Measurements from ENCODE around the gene SMCHD1.

The SMCHD1 gene

GRCh38 chr18:2655178-2655953, at the start of gene SMCHD1:
Gene SMCHD1, plus strand, starts transcription at chr18:2655726. Its CDS starts 350 bp downstream, at chr18:2656076.
- peak; percentile 92 for DNase-seq

GRCh38 chr18:2606335-2606734, 49.2 kb upstream of the SMCHD1 start:
- DNase-seq: peak; percentile 40

GRCh38 chr18:2609604-2610003, 45.9 kb upstream of the SMCHD1 start:
- no peak for DNase-seq

- no peak for DNase-seq
These were observed 45.0 kb upstream of the SMCHD1 start for GRCh38 chr18:2610549-2610948.

GRCh38 chr18:2612996-2613395, 42.5 kb upstream of the SMCHD1 start:
- DNase-seq: no peak

- no peak for DNase-seq
These were observed 38.0 kb upstream of the SMCHD1 start for GRCh38 chr18:2617401-2617998.

GRCh38 chr18:2618009-2618408, 37.5 kb upstream of the SMCHD1 start:
- DNase-seq: no peak

GRCh38 chr18:2625217-2625616, 30.3 kb upstream of the SMCHD1 start:
- no peak for DNase-seq

GRCh38 chr18:2627821-2628276, 27.7 kb upstream of the SMCHD1 start:
- no peak for DNase-seq

- no peak for DNase-seq
These were observed 26.5 kb upstream of the SMCHD1 start for GRCh38 chr18:2629003-2629402.

GRCh38 chr18:2635586-2635985, 19.9 kb upstream of the SMCHD1 start:
- DNase-seq: no peak

GRCh38 chr18:2636126-2636631, 19.3 kb upstream of the SMCHD1 start:
- no peak for DNase-seq

GRCh38 chr18:2641638-2642037, 13.9 kb upstream of the SMCHD1 start:
- DNase-seq: peak; percentile 74

GRCh38 chr18:2642771-2643170, 12.8 kb upstream of the SMCHD1 start:
- no peak for DNase-seq

GRCh38 chr18:2644535-2644934, 11.0 kb upstream of the SMCHD1 start:
- peak; percentile 41 for DNase-seq

- DNase-seq: no peak
These were observed 3.5 kb upstream of the SMCHD1 start for GRCh38 chr18:2651981-2652380.

GRCh38 chr18:2653467-2653866, 2.1 kb upstream of the SMCHD1 start:
- no peak for DNase-seq

GRCh38 chr18:2654169-2654927, 1.2 kb upstream of the SMCHD1 start:
- DNase-seq: no peak

GRCh38 chr18:2654928-2655177, 673 bp upstream of the SMCHD1 start:
- DNase-seq: peak; percentile 88

GRCh38 chr18:2655954-2656236, 369 bp downstream of the SMCHD1 start:
- DNase-seq: no peak

- peak; percentile 70 for DNase-seq
These were observed 883 bp downstream of the SMCHD1 start for GRCh38 chr18:2656237-2656980.

- no peak for DNase-seq
These were observed 1.5 kb downstream of the SMCHD1 start for GRCh38 chr18:2656981-2657512.

Data from CD4-positive, alpha-beta T cell treated with Interleukin-21 for 1 hour (primary cell).